Colonic mucosa (tissue), 4 donors: ENCODE measurements around the gene AIRE. TPM values are rescaled to one million over a fixed set of nuclear protein-coding genes. Genes with fewer than 3 reads are reported as not detected.

Experiments used
- DNase-seq: peaks from one replicate; pipeline ENCODE4 v3.0.0-alpha.2; 2020
- H3K27ac ChIP-seq: fragments of 200-600 bp; one replicate; pipeline ENCODE4 v1.8.0; 2021
- H3K27me3 ChIP-seq: fragments of 200-600 bp; one replicate; pipeline ENCODE4 v1.8.0; 2021
- H3K36me3 ChIP-seq: fragments of 200-600 bp; one replicate; pipeline ENCODE4 v1.8.0; 2021
- H3K4me1 ChIP-seq: fragments of 200-600 bp; one replicate; pipeline ENCODE4 v1.8.0; 2021; ENCODE audit warnings: mild to moderate bottlenecking
- H3K4me3 ChIP-seq: fragments of 200-600 bp; one replicate; pipeline ENCODE4 v1.8.0; 2021
- H3K9ac ChIP-seq, 2 donors: one replicate each; pipeline ENCODE4 v1.7.0; 2013; ENCODE audit warnings: control low read depth in 2 of 2, low read depth in 2 of 2, low read length in 2 of 2
- H3K9me3 ChIP-seq: fragments of 200-600 bp; one replicate; pipeline ENCODE4 v1.8.0; 2021
- CTCF ChIP-seq: fragments of 200-600 bp; IDR thresholded peaks from one replicate; pipeline ENCODE4 v1.8.0; 2022; ENCODE audit warnings: antibody characterized with exemption, mild to moderate bottlenecking
- intact Hi-C: fragments of 100-400 bp; cut with DNase I; formaldehyde crosslinking; loops from one replicate; pipeline ENCODE4 v1.14.1; 2022
- total RNA-seq, 2 donors: library from RNA; stranded (reverse); fragmentation: NEBNext Ultra II Directional in 1 of 2; extraction: Animal tissue kit (Norgen Biotek cat#: 25700) in 1 of 2; gene quantifications; one replicate each; pipeline ENCODE4 v1.2.1, GENCODE V29; 2021
- donor health status: healthy.
- donor health status: DM: no; HTN: no; CAD: no.
- donor health status: DM: no; HTN: no; CAD: no.

The AIRE gene
- total RNA-seq, 2 donors from 2014 or later, result 0.11 TPM; not detected in 1

- H3K9me3 ChIP-seq, result no peaks in the 10 kb centered on the region
- intact Hi-C loops, result no loop called here
- no peak overlapping the region for H3K4me3 ChIP-seq
- no peaks in the 10 kb centered on the region for H3K4me1 ChIP-seq
- no peak for DNase-seq
- H3K9ac ChIP-seq, result no peak overlapping the region
- peaks cover 5% of the 10 kb centered on the region for H3K27me3 ChIP-seq
- no peak overlapping the region for H3K27ac ChIP-seq
- no peaks in the 10 kb centered on the region for H3K36me3 ChIP-seq
- no peak for TF ChIP-seq CTCF
Measured at GRCh38 chr21:44290327-44291077, 4.8 kb downstream of the AIRE start.

- intact Hi-C loops, result no loop called here
- DNase-seq, result no peak
- no peak for TF ChIP-seq CTCF
- Histone ChIP-seq H3K9me3 (no peaks in the 10 kb centered on the region), H3K27ac (no peak overlapping the region), H3K36me3 (no peaks in the 10 kb centered on the region), H3K27me3 (no peaks in the 10 kb centered on the region), H3K9ac (no peak overlapping the region), H3K4me3 (no peak overlapping the region), H3K4me1 (no peaks in the 10 kb centered on the region)
Measured at GRCh38 chr21:44291078-44291935, 5.6 kb downstream of the AIRE start.

GRCh38 chr21:44291936-44292811 is 6.5 kb downstream of the AIRE start:
- Histone ChIP-seq H3K27me3 (no peaks in the 10 kb centered on the region), H3K4me1 (no peaks in the 10 kb centered on the region), H3K4me3 (no peak overlapping the region), H3K36me3 (no peaks in the 10 kb centered on the region), H3K9ac (no peak overlapping the region), H3K9me3 (no peaks in the 10 kb centered on the region), H3K27ac (no peak overlapping the region)
- intact Hi-C loops, result no loop called here
- TF ChIP-seq CTCF, result no peak
- DNase-seq, result no peak

GRCh38 chr21:44292812-44293195 is 7.1 kb downstream of the AIRE start:
- TF ChIP-seq CTCF, result no peak
- no peak overlapping the region for H3K27ac ChIP-seq
- no peaks in the 10 kb centered on the region for H3K36me3 ChIP-seq
- H3K9me3 ChIP-seq, result no peaks in the 10 kb centered on the region
- no peaks in the 10 kb centered on the region for H3K27me3 ChIP-seq
- DNase-seq, result no peak
- H3K4me3 ChIP-seq, result no peak overlapping the region
- no peak overlapping the region for H3K9ac ChIP-seq
- no peaks in the 10 kb centered on the region for H3K4me1 ChIP-seq
- intact Hi-C loops, result no loop called here

- Histone ChIP-seq H3K4me3 (no peak overlapping the region), H3K27ac (no peak overlapping the region), H3K36me3 (no peaks in the 10 kb centered on the region), H3K27me3 (no peaks in the 10 kb centered on the region), H3K4me1 (no peaks in the 10 kb centered on the region), H3K9me3 (no peaks in the 10 kb centered on the region), H3K9ac (no peak overlapping the region)
- intact Hi-C loops, result no loop called here
- no peak for TF ChIP-seq CTCF
- DNase-seq, result no peak
Measured at GRCh38 chr21:44293551-44294231, 8.0 kb downstream of the AIRE start.
